Upper lobe of right lung (tissue), 1 donor: ENCODE results near the gene ACY1. TPM values are rescaled to one million over a fixed set of nuclear protein-coding genes. Genes with fewer than 3 reads are reported as not detected.

Experiments used
- ATAC-seq: fragments of 200-7000 bp; cut with Tn5 transposase; one replicate; pipeline ENCODE4 v1.9.1; 2020; ENCODE audit warnings: mild to moderate bottlenecking, moderate library complexity
- DNase-seq: peaks from one replicate; pipeline ENCODE4 v3.0.0-alpha.2; 2020
- H3K27ac ChIP-seq: fragments of 200-600 bp; one replicate; pipeline ENCODE4 v1.8.0; 2022
- H3K27me3 ChIP-seq: fragments of 200-600 bp; one replicate; pipeline ENCODE4 v1.8.0; 2022; ENCODE audit warnings: mild to moderate bottlenecking
- H3K36me3 ChIP-seq: fragments of 200-600 bp; one replicate; pipeline ENCODE4 v1.8.0; 2022
- H3K4me1 ChIP-seq: fragments of 200-600 bp; one replicate; pipeline ENCODE4 v1.8.0; 2022
- H3K4me3 ChIP-seq: fragments of 200-600 bp; one replicate; pipeline ENCODE4 v1.8.0; 2022; ENCODE audit warnings: mild to moderate bottlenecking
- H3K9me3 ChIP-seq: fragments of 200-600 bp; one replicate; pipeline ENCODE4 v1.8.0; 2022
- intact Hi-C: fragments of 100-400 bp; cut with DNase I; formaldehyde crosslinking; loops from one replicate; pipeline ENCODE4 v1.11.0; 2022
- total RNA-seq: library from RNA; stranded (reverse); fragmentation: NEBNext Ultra II Directional; extraction: Animal tissue kit (Norgen Biotek cat#: 25700); gene quantifications from one replicate; pipeline ENCODE4 v1.2.1, GENCODE V29; 2021
- TF ChIP-seq, protein P1 (sequence below): fragments of 200-600 bp; IDR thresholded peaks from one replicate; pipeline ENCODE4 v1.8.0; 2022; ENCODE audit warnings: antibody characterized with exemption
- donor health status: DM: no; HTN: yes; CAD: no; lungs with severe emphysema.

The ACY1 gene
- total RNA-seq, 1 donor from 2014 or later = 26.5 TPM

DNA sequence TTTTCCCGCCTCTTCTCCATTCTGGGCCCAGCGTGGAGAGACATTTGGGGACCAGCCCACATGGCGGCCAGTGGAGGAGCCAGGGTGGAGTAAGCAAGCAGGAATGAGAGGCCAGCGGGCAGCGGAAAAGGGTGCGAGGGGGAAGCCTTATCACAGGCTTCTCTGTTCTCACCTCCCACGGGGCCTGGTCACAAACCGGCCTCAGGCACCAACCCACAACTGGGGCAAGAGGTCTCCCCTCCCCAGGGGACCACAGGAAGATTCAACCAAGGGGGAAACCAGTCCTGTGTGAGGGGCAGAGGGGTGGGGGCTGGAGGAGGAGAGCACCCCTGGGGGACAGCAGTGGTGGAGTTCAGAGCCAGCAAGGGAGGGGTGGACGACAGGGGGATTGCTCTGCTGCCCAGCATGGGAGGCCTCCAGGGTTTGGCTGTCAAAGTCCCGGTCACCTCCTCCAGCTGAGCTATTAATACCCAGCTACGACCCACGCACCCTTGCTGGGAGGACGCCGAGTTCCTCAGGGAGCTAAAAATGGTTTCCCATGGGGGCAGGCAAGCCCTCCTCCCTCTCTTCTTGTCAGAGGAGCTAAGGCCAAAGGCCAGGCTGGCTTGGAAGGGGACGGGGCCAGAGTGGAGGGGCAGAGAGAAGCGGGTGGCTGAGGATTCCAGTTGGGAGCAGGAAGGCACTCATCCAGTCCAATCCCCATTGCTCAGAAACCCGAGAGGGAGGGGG lies 36.2 kb downstream of the ACY1 start:
- peaks cover 13% of the 10 kb centered on the region for H3K4me1 ChIP-seq
- TF ChIP-seq, protein P1, sequence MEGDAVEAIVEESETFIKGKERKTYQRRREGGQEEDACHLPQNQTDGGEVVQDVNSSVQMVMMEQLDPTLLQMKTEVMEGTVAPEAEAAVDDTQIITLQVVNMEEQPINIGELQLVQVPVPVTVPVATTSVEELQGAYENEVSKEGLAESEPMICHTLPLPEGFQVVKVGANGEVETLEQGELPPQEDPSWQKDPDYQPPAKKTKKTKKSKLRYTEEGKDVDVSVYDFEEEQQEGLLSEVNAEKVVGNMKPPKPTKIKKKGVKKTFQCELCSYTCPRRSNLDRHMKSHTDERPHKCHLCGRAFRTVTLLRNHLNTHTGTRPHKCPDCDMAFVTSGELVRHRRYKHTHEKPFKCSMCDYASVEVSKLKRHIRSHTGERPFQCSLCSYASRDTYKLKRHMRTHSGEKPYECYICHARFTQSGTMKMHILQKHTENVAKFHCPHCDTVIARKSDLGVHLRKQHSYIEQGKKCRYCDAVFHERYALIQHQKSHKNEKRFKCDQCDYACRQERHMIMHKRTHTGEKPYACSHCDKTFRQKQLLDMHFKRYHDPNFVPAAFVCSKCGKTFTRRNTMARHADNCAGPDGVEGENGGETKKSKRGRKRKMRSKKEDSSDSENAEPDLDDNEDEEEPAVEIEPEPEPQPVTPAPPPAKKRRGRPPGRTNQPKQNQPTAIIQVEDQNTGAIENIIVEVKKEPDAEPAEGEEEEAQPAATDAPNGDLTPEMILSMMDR = no peak
- ATAC-seq = peak; percentile 6
- no peak overlapping the region for H3K27ac ChIP-seq
- peak; percentile 62 for DNase-seq
- no peaks in the 10 kb centered on the region for H3K9me3 ChIP-seq
- intact Hi-C loops = no loop called here
- no peaks in the 10 kb centered on the region for H3K27me3 ChIP-seq
- no peak overlapping the region for H3K4me3 ChIP-seq
- H3K36me3 ChIP-seq = no peaks in the 10 kb centered on the region

DNA sequence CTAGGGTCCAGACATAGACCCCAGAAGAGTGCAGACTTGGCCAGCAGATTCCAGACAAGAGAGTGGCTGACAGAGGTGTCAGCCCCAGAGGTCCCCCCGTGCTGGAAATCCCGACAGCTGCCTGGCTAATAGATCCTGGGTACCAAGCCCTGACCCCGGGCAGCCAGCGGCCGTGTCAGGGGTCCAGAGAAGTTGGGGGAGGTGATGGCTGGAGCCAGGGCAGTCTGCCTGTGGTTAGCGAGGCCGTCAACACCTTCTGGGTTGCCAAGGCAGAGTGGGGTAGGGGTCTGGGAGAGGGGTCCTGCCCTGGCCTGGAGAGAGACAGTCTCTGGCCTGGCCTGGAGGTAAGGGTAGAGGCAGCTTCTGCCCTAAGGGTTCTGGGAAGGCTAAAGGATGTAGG lies 37.5 kb downstream of the ACY1 start:
- ATAC-seq (no peak), DNase-seq (no peak)
- H3K4me1 ChIP-seq = peaks cover 13% of the 10 kb centered on the region
- H3K9me3 ChIP-seq = no peaks in the 10 kb centered on the region
- H3K27me3 ChIP-seq = no peaks in the 10 kb centered on the region
- H3K4me3 ChIP-seq = no peak overlapping the region
- intact Hi-C loops = no loop called here
- H3K27ac ChIP-seq = no peak overlapping the region
- H3K36me3 ChIP-seq = no peaks in the 10 kb centered on the region
- TF ChIP-seq, protein P1 = no peak

DNA sequence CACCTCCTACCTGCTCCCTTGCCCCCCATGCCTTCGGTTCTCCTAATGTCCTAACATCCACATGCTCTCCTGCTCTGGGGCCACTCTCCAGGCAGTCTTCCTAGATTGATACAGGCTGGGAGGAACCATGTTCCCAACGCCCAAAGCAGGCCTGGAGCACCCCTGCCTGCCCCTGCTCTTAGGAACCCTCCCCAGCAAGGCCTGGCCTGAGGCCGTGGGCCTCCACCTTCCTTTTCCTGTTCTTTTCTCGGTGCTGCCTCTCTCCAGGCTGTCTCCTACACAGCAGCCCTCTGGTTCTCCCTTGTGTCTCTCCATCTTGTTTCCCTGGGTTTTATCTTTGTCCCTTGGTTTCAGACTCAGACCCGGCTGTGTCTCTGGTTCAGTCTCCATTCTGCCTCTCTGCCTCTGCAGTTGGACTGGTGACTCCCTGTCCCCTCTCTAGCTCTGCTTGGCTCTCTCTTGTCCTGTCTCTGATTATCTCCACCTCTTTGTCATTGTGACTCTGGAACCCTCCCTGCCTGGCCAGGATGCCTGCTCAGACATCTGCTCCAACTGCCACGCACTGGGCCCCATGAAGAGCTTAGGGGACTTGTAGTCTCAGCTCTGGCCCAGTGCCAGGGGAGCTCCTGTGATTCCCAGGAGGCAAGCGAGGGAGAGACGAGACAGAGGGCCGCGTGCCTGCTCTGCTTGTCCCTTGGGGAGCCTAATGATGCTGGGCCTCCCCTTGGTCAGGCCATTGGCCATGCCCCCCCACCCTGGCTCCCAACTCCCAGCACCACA lies 38.3 kb downstream of the ACY1 start:
- Histone ChIP-seq H3K9me3 (no peaks in the 10 kb centered on the region), H3K27ac (peak overlapping the region; percentile 51), H3K4me1 (peaks cover 13% of the 10 kb centered on the region), H3K4me3 (no peak overlapping the region), H3K36me3 (no peaks in the 10 kb centered on the region), H3K27me3 (no peaks in the 10 kb centered on the region)
- peak; percentile 64 for DNase-seq
- TF ChIP-seq, protein P1 = no peak
- no peak for ATAC-seq
- intact Hi-C loops = no loop called here

DNA sequence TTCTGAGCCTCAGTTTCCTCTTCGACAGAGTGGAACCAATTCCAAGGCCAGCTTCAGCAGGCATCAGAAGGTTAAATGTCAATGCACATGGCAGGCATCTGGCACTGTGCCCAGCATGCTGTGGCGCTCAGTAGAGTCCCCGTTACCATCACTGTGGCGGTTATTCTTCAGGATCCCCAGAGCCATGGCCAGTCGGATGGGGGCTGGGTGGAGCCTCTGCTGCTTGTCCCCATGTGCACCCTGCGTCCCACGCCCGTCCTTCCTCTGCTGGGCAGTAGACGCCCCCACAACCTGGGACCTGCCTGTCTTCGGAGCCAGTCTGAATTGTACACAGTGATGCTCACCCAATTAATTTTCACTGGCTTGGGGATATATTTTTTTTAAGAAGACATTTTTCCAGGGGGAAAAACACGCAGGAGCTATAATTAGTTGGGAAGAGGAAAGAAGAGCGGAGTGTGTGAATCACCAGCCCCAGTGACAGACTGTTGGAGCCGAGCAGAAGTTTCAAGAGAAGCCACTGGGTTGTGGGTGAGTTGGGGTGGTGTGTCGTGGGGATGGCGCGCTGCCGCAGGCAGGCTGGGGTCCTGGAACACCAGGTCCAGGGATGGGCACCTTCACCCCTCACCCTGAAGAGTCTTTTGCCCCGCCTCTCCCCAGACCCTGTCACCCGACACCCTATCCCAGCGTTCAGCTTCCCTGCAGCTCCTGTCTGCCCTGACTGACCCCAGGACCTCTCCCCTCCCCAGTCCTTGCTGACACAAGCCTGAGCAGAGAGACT lies 39.2 kb downstream of the ACY1 start:
- no peak overlapping the region for H3K4me3 ChIP-seq
- peaks cover 8% of the 10 kb centered on the region for H3K4me1 ChIP-seq
- peak; percentile 11 for ATAC-seq

DNA sequence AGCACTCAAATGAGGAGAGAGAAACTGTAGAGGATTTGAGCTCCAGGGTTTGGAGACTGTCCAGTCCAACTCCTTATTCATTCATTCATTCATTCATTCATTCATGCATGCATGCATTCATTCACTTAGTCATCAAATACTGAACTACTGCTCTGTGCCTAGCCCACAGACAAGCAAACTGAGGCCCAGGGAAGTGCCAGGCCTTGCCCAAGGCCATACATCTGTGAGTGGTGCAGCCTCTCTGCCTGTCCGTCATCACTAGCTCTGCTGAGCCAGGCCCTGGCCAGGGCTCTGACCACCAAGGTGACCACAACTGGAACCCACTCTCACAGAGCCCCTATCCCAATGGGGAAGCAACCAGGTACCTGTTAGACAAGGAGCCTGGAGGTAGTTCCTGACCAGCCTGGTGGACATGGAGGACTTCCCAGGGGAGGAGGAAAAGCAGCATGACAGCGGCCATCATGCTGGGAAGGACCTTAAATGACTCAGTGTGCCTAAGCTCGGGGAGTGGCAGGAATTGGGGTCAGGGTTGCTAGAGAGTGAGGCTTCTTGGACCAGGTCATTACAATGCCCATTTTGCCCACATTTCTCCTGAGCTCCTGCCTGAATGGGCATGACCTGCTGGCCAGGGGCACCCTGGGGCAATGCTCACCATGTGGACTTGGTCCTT lies 39.9 kb downstream of the ACY1 start:
- H3K9me3 ChIP-seq = no peaks in the 10 kb centered on the region
- TF ChIP-seq, protein P1 = no peak
- peak overlapping the region; percentile 30 for H3K27ac ChIP-seq
- no peaks in the 10 kb centered on the region for H3K36me3 ChIP-seq
- intact Hi-C loops = no loop called here
- no peak overlapping the region for H3K4me3 ChIP-seq
- DNase-seq (no peak), ATAC-seq (no peak)
- no peaks in the 10 kb centered on the region for H3K27me3 ChIP-seq
- H3K4me1 ChIP-seq = peaks cover 8% of the 10 kb centered on the region

More for the DNA sequence above, 39.2 kb downstream of the ACY1 start:
- no peaks in the 10 kb centered on the region for H3K27me3 ChIP-seq
- no peaks in the 10 kb centered on the region for H3K36me3 ChIP-seq
- intact Hi-C loops = no loop called here
- TF ChIP-seq, protein P1 = no peak
- H3K9me3 ChIP-seq = no peaks in the 10 kb centered on the region
- peak overlapping the region; percentile 51 for H3K27ac ChIP-seq
- peak; percentile 60 for DNase-seq
